SKM-1 (cell line): ENCODE measurements around the gene SGCA.
A peak's percentile ranks its signal among the peaks of the same experiment; 100 is the strongest.

Experiments used
- DNase-seq: peaks from one replicate; lab custom pipeline; 2025; ENCODE audit not compliant: unreplicated experiment; lab: John Stamatoyannopoulos, UW

Gene SGCA

DNA sequence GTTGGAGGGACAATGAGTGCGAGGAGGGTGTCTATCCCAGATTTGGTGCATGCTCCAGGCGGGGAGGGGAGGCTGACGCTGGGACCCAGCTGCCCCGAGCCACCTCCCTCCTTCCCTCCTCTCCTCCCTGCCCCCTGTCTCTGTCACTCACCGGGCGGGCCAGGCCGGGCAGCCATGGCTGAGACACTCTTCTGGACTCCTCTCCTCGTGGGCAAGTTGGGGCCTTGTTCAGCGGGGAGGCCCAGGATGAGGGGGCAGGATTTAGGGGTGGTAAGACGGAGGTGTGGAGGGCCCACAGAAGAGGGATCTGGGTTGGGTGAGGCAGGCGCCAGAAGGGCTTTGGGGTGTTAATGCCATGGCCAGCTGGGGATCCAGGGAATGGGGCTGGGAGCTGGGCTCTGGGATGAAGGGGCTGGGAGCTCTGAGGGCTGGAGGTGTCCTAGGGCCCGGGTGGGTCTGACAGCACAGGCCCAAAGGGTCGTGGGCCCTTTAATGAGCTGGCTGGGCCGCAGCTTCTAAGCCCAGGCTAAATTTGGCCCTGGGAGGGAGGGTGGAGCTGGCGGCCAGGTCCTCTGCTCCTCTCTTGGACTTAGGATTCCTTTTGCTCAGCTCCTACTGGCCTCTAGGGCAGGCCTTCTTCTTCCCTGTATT lies at the start of gene SGCA:
Gene SGCA, plus strand, starts transcription at position 139 of the 651 bp plus-strand sequence. Its CDS starts 36 bp downstream, at position 175.
- no peak for DNase-seq

DNA sequence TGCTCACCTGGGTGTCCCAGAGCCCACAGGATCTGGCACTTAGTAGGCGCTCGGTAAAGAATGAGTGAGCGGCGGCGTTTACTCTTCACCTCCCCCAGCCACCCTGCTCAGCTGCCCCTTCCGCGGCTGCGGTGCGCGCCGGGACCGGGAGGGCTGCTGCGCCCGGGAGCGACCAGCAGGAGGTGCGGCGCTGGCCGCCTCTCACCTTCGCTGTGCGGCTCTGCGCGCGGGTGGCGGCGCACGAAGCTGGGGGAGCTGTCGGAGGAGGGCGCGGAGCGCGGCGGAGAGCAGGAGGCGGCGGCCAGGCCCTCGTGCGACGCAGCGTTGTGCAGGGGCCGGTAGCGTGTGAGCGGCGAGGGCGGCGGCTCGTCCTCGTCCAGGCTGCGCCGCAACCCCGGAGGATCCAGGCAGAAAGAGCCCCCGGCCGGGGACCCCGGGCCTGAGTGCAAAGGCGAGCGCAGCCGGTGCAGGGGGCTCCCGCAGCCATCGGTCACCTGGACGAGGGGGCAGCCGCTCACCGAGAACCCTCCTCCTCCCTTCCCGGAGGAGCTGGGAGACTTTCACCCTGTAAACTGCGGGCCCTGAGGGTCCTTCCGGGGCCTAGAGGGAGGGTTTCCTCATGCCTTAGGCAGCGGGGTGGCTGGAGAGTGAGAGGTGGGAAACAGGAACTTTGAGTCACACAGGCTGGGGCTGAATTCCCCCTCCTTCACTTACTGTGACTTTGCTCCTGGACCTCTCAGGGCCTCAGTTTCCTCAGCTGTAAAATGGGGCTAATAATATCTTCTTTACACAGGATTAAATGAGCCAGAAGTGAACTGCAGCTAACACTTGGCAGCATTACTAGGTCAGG lies 48.4 kb upstream of the SGCA start:
- DNase-seq = no peak

DNA sequence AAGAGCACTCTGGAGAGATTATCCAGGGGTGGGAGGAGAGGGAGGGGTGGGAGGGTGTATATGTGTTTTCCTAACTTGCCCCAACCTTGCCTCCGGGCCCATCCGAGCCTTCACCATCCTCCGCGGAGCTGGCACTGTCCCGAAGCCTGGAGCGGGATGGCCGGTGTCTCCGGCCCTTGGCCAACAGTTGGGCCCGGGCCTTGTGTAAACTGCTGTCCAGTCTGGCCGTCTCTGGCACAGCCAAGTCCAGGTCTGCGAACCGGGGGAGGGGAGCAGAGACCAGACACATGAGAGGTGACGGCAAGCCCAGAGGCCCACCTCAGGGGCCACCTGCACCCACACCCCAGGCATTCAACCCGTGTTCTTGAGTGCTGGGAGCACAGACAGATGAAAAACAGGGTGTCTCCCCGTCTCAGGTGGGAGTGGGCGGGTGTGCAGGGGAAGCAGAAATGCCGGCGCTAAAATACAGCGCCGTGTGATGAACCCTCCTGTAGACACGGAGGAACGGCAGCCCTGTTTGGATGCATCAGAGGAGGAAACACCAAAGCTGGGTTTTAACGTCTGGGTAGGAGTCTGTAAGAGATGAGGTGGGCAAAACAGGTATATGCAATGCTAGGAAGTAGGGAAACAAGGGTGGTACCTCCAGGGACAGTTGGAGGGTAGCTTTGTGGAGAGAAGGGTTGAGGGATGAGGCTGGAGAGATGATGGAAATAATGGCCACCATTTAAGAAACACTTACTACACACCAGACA lies 47.6 kb upstream of the SGCA start:
- DNase-seq = no peak

DNA sequence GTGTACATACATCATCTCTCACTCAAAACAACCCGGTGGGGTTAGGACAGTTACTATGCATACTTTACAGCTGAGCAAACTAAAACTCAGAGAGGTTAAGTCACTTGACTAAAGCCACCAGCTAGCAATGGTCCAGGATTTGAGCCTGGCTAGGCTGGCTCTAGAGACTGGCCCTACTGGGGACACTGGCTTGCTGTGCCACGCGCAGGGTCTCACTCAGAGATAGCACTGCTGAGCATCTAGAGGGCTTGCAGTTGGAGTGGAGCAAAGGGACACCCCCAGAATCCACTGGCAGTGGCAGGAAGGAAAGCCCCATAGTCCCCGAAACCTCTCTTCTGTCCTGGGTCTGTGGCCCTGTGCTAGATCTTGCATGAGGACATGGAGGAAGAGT lies 47.0 kb upstream of the SGCA start:
- no peak for DNase-seq

DNA sequence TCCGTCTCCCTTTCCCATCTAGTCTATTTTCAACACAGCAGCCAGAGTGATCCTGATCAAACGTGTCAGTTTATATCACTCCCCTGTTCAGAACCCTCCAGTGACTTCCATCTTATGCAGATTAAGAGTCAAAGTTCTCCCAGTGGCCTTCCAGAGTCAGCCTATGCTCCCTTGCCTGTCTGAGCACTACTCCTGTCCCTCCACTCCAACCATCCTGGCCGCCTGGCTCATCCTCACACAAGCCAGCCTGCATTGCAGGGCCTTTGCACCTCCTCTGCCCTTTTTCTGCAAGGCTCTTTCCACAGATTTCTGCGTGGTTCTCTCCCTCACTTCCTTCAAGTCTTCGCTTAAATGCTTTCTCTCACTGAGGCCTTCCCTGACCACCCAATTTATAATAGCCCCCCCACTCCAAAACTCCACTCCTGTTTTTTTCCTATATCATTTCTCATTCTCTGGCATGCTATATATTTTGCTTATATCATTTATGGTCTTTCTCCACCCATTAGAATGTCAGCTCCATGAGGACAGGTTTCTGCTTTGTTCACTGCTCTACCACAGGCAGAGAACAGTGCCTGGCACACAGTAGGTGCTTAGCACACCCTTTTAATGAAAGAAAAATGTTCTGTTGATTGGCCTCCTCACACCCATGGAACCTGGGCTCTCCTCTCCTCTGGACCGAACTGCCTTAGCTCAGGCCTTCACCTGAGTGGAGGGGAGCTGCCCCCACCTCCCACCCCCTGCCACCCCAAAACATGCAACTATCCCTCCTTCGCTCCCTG lies 45.1 kb upstream of the SGCA start:
- no peak for DNase-seq

DNA sequence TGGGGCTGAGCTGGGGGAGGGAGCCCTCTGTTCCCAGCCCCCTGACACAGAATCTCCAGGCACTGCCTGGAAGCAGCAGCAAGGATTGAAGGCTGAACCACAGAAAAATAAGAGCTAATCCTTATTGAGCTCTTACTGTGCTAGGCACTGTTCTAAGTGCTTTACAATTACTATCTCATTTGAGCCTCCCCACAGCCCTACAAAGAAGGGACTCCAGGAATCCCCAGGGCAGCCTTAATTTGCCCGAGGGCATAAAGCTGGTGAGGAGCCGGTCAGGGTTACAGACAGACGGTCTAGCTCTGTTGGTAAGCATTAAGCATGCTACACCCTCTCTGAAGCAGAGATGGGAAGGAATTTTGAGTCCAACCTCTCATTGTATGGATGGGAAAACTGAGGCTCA lies 42.9 kb upstream of the SGCA start:
- DNase-seq = no peak

DNA sequence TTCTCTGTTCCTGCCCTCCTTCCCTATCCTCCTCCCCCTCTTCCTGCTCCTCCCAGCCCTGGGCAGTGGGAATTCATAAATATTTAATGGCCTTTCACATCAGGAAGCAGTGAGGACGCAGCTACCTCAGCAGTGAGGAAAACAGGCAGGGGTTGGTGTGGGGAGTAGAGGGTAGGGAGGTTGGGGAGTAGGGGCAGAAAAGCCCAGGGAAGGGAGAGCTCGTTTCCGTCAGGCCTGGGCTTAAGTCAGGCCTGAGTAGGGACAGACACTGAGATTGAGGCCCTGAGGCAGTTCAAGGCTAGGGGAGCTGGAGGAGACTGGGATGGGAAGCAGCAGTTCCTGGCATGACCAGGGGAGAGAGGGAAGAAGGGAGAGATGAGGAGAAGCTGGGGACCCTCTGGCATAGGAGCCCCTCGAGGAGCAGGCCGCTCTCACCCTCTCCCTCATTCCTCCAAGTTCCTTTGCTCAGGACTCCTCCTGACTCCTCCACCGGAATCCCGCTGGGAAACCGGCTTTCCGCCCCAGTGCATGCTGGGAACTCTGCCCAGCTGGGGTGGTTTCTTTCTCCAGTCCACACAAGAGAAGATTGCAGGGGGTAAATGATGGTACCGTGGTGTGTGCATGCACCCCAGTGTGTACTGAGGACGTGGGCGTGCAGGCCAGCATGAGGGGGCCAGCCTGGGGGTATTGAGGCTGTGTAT lies 42.0 kb upstream of the SGCA start:
- DNase-seq = no peak

DNA sequence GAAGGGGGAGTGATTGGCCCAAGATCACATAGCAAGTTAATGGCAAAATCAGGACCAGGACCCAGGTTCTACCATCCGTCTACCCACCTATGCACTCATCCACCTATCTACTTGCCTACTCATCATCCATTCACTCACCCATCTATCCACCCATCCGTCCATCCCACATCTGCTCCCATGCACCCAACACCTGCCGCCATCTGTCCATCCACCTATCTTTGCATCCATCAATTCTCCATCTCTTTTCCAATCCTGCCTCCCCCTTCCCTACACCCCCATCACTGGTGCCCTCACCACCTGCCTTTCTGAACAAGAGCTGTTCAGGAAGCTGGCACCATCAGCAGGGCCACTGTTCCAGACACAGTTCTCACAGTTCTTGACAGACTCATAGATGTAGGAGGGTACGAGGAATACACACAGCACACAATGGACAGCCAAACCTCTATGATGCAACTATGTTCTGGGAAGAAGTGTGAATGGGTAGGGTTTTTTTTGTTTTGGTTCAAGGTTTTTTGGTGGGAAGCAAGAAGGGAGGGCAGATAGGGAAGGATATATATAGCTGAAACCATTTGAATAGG lies 40.3 kb upstream of the SGCA start:
- no peak for DNase-seq

DNA sequence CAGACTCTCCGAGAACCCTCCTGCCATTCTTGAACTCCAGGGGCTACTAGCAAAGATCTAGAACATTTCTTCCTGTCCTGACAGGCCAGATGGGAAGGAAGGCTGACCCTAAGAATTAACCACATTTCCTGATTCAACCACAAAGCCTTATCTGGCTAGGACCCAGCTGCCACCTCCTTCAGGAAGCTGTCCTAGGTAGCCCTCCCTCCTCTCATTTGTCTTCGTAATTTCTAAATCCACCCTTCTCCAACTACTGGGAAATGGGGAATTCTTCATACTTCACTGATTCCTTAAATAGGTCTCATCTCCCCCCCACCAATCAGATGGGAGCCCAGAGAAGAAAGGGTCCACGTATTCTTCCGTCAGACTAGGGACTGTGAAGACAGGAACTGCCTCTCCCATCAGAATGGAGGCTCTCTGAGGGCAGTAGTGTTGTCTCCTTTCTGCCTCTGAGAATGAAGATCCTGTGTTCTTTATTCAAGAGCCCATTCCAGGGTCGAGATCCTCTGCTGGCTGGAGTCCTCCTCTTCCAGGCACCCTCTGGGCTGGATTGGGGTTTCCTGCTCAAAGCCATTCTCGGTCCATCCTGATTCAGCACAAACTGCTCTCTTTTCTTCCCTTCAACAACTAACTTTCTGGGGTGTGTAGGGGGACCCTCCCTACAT lies 38.0 kb upstream of the SGCA start:
- DNase-seq = peak; percentile 16

DNA sequence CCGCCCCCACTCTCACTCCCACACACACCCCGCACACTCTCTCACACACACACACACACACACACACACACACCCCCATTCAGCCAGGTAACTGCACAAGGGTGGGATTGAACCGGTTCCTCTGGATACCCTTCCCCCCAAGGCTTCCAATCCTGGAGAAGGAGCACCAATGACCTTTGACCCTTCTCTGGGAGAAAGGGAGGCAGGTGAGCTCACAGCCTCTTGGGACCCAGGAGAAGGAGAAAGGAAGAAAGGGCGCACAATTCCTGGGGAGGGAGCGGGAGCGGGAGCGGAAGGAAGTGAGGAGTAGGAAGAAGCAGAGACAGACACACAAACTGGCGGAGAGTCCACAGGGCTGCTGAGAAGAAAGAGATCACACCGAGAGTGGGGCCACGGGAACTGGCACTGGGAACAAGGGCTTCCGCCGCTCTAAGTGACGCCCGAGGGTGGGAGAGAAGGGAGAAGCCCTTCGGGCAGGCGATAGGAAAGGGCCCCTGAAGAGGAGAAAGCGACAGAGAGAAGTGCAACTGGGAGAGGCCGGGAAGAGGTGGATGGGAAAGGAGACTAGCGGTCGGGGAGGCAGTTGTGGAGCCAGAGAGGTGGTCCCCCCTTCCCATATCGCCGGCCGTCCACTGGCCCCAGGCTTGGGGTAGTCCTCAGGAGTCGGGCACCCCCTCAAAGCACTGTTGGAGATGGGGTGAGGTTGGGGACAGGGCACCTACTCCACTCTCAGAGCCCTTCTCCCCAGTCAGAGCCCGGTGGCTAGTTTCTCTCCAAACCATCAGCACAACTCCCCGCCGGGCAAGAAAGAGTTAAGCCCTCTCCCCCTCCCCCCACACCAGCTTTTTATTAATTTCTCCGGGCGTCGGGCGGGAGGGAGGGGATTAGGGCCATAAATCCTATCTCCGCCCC lies 37.1 kb upstream of the SGCA start:
- no peak for DNase-seq

DNA sequence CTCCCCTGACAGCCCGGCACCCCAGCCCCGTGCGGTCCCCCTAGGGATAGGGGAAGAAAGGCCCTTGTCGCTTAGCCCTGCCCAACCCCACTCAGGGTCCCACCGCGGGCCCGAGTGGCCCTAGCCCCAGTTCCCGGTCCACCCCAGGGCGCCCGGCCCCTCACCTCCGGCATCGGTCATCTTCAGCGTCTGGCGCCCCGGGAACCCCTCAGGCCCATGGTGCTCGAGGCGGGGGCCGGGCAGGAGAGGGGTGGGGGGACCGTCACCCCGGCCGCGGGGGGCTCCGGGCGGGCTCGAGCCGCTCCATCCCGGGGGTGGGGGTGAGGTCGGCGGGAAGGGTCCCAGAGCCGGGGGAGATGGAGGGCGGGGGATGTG lies 36.5 kb upstream of the SGCA start:
- no peak for DNase-seq

DNA sequence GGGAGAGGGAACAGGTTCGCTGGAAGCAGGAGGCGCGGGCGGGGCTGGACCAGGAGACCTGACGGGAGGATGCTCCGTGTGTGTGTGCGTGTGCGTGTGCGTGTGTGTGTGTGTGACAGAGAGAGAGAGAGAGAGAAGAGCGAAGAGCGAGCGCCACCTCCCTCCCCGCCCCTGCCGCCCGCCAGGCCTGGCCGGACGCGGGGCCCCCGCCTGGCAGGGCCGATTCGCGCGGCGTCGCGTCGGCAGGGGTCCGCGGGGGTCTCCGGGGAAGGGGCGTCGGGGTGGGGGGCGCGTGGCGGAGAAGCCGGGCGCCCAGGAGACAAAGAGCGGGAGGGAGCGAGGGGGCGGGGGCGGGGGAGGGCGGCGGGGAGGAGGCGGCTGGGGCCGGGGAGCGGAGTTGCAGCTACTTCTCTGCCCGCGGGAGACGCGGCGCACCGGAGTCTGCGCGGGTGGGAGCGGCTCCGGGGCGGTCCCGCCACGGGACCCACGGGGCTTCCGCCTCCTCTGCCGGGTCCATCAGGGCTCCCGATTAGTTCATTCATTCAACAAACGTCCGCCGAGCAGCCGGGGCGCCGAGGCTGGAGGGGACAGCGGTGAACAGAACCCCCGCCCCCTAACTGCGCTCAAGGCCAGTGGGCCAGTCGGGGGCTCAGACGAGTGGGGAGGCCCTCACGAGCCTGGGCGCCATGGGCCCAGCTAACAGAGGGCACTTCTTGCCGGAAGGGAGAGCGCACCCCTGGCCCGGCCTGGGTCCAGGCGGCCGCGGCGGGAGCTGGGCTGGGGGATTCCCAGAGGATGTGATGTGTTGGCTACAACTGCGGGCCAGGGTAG lies 35.9 kb upstream of the SGCA start, which contains the start of gene SAMD14:
Gene SAMD14, minus strand, starts transcription at position 433 of the 831 bp plus-strand sequence. CDS start 5,201 bp downstream, outside the sequence.
- DNase-seq = no peak

DNA sequence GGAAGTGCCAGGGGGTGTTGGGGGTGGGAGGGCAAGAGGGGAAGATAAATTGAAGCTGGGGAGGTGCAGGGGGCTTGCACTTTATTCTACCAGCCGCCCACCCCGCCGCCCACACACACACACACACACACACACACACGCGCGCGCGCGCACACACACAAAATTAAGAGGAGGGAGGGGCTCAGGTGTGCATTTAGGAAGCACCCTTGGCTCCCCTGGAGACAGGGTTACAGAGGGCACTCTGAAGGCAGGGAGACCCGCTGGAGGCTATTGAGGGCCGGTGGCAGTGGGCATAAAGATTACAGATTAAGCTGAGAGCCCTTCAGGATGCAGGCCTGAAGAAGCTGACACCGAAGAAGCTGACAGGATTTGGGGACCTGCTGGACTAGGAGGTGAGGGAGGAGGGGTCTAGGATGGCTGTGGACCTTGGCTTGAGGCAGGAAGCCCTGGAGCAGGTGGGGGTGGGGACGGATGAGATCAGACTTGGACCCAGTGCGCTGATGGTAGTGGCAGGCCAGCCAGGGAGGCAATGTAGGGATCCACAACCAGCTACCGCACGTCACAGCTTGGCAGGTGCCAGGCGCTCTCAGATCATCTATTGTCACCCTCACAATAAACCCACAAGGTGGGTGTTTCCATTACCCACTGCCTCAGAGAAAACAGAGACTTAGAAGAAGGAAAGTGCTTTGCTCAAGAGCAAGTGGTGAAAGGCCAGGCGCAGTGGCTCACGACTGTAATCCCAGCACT lies 35.1 kb upstream of the SGCA start:
- DNase-seq = no peak

DNA sequence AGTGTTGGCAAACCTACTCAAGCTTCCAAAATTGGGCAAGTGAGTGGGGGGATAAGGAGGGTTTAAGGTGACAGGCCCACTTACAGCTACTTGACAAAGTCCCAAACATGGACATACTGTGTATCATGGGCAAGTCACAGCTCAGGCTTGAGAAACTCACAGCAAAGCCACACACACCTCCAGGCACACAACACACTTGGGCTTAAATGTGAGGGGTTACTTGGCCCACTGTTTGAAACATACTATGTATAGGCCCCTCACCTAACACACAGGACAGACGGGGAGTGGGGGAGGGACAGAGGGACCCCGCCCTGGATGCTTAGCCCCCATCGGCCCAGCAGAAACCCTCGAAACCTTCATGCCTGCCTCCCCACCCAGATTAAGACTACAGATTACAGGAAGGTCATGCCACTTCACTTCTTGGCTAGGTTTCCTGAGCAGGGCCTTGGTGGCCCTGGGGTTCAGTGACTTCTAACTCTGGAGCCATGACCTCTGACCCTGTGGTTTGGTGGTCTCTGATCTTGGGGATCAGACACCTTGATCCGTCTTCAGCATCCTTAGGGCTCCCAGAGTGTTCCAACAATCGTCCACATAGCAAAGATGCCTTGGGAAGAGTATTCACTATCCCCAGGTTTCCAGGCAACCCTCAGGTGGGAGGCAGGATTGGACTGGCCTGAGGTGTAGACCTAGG lies 33.6 kb upstream of the SGCA start:
- no peak for DNase-seq

DNA sequence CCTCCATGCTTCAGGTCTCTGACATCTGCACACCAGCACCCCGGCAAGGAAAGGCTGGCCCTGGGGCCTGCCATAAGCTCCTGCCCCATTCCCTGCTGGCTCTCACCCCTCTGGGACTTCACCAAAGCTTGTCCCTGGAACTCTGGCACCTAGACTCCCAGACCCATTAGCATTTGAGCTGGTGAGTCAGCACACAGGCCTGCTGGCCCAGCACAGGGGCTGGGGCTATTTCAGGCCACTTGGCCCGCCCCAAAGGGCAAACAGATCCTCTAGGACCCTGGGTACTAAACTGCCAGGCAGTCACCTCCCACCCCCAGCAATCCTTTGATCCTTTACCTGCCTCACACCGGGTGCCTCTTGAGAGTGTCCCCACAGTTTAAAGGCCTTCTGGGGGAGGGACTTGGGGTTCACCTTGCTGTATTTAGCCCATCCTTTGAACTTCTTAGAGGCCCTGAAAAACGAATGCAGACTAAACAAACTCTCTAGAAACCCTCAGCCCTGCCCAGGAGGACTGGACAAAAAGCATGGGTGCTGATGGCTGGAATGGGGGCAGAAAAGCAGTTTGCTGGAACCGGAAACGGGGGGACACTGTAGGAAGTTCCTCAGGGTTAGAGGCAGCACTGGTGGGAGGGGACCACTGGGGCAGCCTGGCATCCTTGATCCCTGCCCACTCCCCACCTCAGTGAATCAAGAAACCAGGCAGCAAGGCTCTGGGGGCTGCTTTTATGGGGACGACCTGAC lies 32.6 kb upstream of the SGCA start:
- DNase-seq = no peak

DNA sequence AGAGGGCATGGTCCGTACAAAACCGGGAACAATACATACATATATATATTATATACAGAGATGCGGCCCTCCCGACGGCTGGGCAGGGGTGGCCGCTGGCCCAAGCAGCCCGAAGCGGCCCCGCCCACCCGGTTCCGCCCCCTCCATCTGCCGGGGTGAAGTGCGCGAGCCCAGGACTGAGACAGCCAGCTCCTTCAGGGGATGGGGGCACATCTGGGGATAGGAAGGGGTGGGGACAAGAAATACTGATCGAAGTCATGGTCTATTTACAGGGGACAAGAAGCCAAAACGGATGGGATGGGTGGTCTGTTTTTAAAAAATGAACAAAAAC lies 32.1 kb upstream of the SGCA start:
- no peak for DNase-seq
